Measurements from ENCODE around the gene PNCK.
"Not testable (repeated sequence)": the region's sequence is repeated elsewhere in the genome, so short reads cannot be mapped to it uniquely, and the experiment has no call there.

PNCK gene

DNA sequence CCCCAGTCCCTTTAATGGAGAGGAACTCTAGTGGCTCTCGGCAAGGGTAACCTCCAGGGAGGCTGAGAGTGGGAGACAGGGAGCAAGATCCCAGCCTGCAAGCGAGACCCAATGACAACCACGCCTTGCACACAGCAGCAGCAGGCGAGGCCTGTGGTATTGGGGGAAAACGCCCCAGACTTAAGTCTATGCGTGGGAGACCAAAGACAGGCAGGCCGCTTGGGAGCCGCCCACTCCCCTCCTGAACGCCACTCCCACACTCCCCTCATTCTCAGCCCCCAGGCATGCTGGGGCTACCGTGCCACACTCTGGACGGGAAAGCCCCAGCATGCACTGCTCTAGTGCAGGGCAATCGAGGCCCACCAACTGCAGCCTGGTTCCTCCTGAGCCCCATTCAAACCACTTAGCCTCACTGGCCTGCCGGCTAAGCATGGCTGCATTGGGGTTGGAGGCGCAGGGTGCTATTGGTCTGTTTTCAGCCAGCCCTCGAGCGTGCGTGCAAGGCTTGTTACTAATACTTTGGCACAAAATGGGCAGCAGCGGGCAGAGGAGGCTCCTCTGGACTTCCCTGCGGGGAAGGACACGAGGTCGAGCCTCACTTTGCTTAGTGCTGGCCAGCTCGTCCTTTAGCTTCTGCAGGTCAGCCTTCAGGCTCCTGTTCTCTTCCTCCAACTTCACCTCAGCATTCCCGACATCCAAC lies 28.9 kb upstream of the PNCK start:
- H3K9me3 Mint-ChIP-seq (ENCODE audit: low read depth), result no peaks in the 10 kb centered on the region
- H3K27ac Mint-ChIP-seq, result no peak overlapping the region
- H3K27me3 Mint-ChIP-seq, result no peaks in the 10 kb centered on the region
- H3K36me3 Mint-ChIP-seq, result no peaks in the 10 kb centered on the region
- H3K4me3 Mint-ChIP-seq, result no peak overlapping the region
- peaks cover 2% of the 10 kb centered on the region for H3K4me1 Mint-ChIP-seq (ENCODE audit: low read depth)

DNA sequence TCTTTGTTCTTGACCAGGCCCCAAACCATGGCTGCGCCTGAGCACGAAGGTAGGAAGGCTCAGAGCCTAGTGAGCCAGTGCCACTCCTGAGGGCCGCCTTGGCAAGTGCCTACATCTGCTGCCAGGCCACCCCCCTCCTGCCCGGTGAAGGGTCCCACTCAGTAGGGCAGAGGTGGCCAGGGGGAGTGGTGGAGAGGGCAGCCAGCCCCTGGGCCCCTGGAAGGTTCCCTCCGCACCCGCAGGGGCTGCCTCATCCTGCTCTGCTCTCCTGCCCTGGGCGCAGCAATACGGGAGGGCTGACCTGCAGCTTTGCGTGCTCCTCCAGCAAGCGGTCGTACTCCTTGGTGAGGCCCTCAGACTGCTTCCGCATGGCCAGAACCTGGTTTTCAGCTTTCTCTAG lies 28.1 kb upstream of the PNCK start:
- Mint-ChIP-seq H3K4me1 (ENCODE audit: low read depth) (peaks cover 2% of the 10 kb centered on the region), H3K27ac (no peak overlapping the region), H3K9me3 (ENCODE audit: low read depth) (no peaks in the 10 kb centered on the region), H3K4me3 (no peak overlapping the region), H3K36me3 (no peaks in the 10 kb centered on the region), H3K27me3 (no peaks in the 10 kb centered on the region)

DNA sequence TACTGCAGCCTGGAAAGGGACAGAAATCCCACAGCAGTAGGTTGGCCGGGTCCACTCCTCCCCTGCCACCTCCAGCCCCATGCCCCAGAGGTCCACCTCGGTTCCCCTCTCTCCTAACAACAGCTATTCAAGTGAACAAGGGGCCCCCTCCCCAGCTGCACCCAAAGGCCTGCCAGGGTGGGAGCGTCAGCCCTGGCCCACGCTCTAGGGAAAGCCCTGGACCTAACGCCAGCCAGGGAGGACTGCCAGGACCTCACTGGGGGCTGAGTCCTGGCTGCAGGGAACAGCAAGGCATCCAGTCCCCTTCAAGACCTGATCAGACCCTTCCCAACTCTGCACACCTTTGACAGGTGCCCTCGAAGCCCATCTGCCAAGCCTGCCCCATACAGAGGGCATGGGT lies 27.4 kb upstream of the PNCK start:
- H3K27ac Mint-ChIP-seq, result no peak overlapping the region
- no peaks in the 10 kb centered on the region for H3K36me3 Mint-ChIP-seq
- no peaks in the 10 kb centered on the region for H3K9me3 Mint-ChIP-seq (ENCODE audit: low read depth)
- H3K4me1 Mint-ChIP-seq (ENCODE audit: low read depth), result no peaks in the 10 kb centered on the region
- no peak overlapping the region for H3K4me3 Mint-ChIP-seq
- H3K27me3 Mint-ChIP-seq, result no peaks in the 10 kb centered on the region

DNA sequence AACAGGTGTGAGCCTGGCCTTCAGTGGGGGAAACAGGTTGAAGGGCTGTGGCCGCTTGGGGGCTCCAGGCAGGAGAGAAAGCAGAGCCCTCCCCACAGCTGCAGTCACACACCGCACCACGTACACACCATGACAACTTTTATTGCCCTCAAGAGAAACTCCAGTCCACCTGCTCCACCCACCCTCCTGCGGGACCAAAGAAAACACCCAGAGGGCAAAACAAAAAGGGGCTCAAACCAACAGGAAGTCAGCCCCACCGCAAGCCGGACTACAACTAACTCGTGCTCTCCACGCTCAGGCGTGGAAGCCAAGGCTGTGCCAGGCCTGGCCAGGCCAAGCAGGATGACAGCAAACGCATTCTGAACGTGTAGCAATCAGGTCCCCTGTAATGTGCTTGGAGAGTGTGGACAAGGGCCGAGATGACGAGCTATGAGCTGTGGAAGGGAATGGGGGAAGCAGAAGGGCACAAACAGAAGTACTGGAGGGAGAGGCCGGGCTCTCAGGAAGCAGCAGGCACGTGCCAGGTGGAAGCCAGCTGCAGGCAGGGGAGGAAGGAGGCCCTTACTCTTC lies 26.8 kb upstream of the PNCK start:
- Mint-ChIP-seq H3K4me1 (ENCODE audit: low read depth) (no peaks in the 10 kb centered on the region), H3K27me3 (no peaks in the 10 kb centered on the region), H3K27ac (no peak overlapping the region), H3K4me3 (no peak overlapping the region), H3K9me3 (ENCODE audit: low read depth) (no peaks in the 10 kb centered on the region), H3K36me3 (no peaks in the 10 kb centered on the region)

DNA sequence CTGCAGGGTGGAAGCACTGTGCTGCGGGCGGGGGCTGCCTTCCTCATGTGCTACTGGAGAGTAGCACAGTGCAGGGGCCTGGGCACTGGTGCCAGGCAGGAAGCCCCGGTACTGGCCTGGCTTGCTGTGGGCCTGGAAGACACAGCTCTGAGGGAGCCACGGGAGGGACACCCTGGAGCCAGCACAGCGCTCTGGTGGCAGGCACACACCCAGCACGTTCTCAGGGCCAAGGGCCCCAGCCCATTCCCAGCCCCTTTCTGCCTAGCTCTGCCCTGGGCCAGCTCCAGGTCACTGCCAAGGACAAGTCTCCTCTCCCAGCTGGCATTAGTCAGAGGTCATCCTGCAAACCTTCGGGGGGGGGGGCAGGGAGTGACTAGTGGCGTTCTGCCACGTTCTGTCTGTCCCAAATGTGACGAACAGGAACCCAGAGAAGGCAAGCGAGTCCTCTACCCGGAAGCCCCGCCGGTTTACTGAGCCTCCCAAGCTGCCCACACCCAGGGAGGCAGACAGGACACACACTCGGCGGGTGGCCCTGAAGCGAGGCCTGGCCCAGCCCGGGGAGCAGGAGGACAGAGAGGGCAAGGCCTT lies 26.3 kb upstream of the PNCK start:
- H3K9me3 Mint-ChIP-seq (ENCODE audit: low read depth); H3K27me3 Mint-ChIP-seq; H3K4me3 Mint-ChIP-seq; H3K4me1 Mint-ChIP-seq (ENCODE audit: low read depth); H3K36me3 Mint-ChIP-seq; H3K27ac Mint-ChIP-seq: not testable (repeated sequence)

DNA sequence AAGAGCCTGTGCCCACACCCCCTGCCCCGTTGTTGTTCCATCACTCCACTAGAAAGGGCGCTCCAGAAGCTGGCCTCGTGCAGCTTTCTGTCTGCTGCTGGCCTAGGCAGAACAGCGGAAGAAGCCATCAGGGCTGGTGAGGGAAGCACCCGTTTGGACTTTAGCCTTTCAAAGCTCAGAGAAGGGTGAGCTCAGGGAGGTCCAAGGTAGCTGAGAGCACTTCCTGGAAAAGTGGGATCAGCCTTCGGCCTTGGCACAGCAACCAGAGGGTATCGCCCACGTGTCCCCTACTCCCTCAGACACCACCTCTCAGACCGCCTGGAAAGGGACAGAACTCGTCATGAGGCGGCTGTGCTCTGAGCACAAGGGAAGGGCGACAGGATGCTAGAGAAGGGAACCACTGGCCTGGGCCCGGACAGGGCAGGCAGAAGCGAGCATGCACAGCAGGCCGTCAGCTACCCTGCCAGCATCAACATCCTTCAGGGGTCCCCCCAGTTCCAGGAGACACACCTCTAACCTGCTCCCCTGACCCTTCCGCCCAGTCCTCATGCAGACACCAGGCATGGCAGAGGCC lies 25.7 kb upstream of the PNCK start:
- H3K4me3 Mint-ChIP-seq; H3K36me3 Mint-ChIP-seq; H3K4me1 Mint-ChIP-seq (ENCODE audit: low read depth): not testable (repeated sequence)

DNA sequence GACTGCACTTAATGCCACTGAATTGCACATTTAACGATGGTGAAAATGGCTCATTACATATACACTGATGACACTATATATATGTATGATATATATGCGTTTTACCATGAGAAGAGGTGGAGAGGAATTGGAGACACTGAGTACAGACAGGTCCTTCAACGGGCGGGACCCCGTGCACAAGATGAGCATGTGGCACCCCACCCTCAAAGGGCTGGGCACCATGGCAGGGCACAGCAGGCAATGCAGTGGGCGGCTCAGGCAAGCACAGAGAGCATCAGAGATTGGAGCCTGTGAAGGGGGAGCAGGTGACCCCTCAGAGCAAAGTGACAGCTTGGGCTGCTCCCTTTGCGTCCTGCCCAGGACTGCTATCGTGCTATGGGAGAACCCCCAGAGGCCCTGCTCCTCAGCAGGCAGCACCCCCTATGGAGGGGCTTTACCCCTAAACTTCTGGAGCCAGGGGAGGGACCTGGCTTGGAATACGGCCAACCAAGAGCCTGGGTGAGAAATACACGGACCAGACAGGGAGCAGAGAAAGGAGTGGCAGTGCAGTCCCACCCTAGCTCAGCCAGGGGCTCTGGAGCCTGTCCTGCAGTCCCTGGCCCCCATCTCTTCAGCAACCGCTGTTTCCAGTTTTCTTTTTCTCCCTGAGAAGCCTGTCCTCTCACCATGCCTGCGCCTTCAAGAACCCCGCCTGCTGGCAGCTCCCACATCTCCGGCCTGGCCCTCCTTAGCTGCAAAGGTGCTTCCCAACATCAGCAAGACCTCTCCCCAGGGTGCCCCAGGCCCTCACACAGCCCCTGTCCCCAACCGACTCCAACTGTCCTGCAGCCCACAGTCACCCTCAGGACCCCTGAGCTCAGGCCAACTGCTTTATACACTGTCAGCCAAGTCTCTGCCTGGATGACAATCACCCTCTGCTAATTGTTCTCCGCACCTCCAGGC lies 24.6 kb upstream of the PNCK start:
- Mint-ChIP-seq H3K4me3 (no peak overlapping the region), H3K36me3 (no peaks in the 10 kb centered on the region), H3K9me3 (ENCODE audit: low read depth) (no peaks in the 10 kb centered on the region), H3K4me1 (ENCODE audit: low read depth) (no peaks in the 10 kb centered on the region), H3K27me3 (no peaks in the 10 kb centered on the region), H3K27ac (no peak overlapping the region)

More for the DNA sequence above, 25.7 kb upstream of the PNCK start:
- not testable (repeated sequence) for H3K27me3 Mint-ChIP-seq; H3K9me3 Mint-ChIP-seq (ENCODE audit: low read depth); H3K27ac Mint-ChIP-seq

DNA sequence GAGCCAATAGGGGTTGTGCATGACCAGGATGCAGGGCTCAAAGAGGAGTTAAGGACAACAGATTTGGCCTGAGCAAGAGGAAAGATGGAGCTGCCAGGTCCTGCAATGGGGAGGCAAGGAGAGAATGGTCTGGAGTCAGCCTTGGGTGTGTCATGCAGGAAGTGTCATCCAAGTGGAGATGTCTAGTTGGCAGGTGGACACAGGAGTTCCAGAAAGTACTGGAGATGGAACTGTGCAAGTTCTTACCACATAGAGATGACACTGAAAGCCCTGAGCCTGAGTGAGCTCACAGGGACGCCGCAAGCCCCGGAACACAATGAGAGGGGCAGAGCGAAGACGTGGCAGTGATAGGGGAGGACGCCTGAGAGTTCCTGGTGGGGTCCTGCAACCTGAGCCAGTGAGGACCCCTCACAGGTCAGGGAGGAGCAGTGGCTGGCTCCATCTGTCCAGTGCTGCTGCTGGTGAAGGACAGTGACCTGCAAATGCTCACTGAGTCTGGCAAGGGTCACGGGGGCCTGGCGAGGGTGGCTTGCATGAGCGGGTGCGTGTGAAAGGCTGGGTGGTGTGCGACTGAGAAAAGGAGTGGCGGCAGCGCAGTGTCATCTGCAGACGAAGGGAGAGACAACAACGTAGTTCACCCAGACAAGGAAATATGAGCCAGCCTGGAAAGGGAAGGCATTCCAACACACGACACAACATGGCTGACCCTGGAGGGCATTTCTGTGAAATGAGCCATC lies 23.5 kb upstream of the PNCK start:
- not testable (repeated sequence) for H3K27ac Mint-ChIP-seq; H3K27me3 Mint-ChIP-seq; H3K36me3 Mint-ChIP-seq; H3K4me1 Mint-ChIP-seq (ENCODE audit: low read depth); H3K4me3 Mint-ChIP-seq; H3K9me3 Mint-ChIP-seq (ENCODE audit: low read depth)

DNA sequence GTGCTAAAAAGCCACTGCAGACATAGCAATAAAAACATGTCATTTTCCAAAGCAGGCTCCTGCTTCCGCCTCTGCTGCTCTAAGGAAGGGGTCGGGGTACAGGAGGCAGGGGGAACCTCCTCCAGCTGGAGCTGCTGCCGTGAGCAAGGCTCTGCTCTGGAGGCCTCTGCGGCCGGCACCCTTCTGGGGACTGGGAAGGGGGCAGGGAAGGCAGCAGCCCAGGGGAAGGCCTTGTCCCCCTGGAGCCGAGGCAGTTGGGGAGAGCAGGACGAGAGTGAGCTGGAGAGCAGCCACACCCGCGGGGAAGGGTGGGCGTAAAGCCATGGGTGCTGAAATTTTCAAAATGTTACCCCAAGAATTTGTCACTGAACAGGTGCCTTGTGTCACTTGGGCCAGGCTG lies 22.9 kb upstream of the PNCK start:
- H3K4me1 Mint-ChIP-seq (ENCODE audit: low read depth); H3K36me3 Mint-ChIP-seq; H3K9me3 Mint-ChIP-seq (ENCODE audit: low read depth); H3K4me3 Mint-ChIP-seq; H3K27ac Mint-ChIP-seq; H3K27me3 Mint-ChIP-seq: not testable (repeated sequence)

DNA sequence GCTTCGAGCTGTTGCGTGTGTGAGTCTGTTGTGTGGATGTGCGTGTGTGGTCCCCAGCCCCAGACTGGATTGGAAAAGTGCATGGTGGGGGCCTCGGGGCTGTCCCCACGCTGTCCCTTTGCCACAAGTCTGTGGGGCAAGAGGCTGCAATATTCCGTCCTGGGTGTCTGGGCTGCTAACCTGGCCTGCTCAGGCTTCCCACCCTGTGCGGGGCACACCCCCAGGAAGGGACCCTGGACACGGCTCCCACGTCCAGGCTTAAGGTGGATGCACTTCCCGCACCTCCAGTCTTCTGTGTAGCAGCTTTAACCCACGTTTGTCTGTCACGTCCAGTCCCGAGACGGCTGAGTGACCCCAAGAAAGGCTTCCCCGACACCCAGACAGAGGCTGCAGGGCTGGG lies 22.5 kb upstream of the PNCK start:
- H3K4me3 Mint-ChIP-seq, result no peak overlapping the region
- H3K27me3 Mint-ChIP-seq, result no peaks in the 10 kb centered on the region
- H3K4me1 Mint-ChIP-seq (ENCODE audit: low read depth), result no peaks in the 10 kb centered on the region
- no peaks in the 10 kb centered on the region for H3K9me3 Mint-ChIP-seq (ENCODE audit: low read depth)
- no peaks in the 10 kb centered on the region for H3K36me3 Mint-ChIP-seq
- H3K27ac Mint-ChIP-seq, result no peak overlapping the region

DNA sequence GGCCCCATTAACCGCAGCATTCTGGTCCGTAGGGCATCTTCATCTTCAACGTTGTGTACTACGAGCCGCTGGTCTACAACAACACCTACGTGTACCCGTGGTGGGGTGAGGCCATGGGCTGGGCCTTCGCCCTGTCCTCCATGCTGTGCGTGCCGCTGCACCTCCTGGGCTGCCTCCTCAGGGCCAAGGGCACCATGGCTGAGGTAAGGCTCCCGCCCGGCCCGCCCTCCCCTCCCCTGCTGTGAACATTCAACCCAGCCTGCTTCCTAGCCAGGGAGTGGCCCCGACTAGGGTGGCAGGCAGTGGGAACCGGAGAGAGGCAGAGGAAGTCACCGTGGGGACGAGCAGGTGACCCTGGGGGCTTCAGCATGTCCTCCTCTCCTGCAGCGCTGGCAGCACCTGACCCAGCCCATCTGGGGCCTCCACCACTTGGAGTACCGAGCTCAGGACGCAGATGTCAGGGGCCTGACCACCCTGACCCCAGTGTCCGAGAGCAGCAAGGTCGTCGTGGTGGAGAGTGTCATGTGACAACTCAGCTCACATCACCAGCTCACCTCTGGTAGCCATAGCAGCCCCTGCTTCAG lies 21.2 kb upstream of the PNCK start:
- no peaks in the 10 kb centered on the region for H3K9me3 Mint-ChIP-seq (ENCODE audit: low read depth)
- H3K36me3 Mint-ChIP-seq, result no peaks in the 10 kb centered on the region
- no peaks in the 10 kb centered on the region for H3K4me1 Mint-ChIP-seq (ENCODE audit: low read depth)
- H3K4me3 Mint-ChIP-seq, result no peak overlapping the region
- no peaks in the 10 kb centered on the region for H3K27me3 Mint-ChIP-seq
- H3K27ac Mint-ChIP-seq, result no peak overlapping the region

DNA sequence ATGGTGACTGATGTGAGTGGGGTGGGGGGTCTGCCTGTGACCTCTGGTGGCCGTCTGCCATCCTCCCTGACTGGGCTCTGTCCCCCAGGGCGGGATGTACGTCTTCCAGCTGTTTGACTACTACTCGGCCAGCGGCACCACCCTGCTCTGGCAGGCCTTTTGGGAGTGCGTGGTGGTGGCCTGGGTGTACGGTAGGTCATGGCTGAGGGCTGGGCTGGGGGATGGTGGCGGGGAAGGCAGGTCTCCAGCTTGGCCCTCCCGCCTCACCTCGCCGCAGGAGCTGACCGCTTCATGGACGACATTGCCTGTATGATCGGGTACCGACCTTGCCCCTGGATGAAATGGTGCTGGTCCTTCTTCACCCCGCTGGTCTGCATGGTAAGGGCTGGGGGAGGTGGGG lies 20.6 kb upstream of the PNCK start:
- H3K36me3 Mint-ChIP-seq; H3K27ac Mint-ChIP-seq; H3K4me1 Mint-ChIP-seq (ENCODE audit: low read depth): not testable (repeated sequence)

DNA sequence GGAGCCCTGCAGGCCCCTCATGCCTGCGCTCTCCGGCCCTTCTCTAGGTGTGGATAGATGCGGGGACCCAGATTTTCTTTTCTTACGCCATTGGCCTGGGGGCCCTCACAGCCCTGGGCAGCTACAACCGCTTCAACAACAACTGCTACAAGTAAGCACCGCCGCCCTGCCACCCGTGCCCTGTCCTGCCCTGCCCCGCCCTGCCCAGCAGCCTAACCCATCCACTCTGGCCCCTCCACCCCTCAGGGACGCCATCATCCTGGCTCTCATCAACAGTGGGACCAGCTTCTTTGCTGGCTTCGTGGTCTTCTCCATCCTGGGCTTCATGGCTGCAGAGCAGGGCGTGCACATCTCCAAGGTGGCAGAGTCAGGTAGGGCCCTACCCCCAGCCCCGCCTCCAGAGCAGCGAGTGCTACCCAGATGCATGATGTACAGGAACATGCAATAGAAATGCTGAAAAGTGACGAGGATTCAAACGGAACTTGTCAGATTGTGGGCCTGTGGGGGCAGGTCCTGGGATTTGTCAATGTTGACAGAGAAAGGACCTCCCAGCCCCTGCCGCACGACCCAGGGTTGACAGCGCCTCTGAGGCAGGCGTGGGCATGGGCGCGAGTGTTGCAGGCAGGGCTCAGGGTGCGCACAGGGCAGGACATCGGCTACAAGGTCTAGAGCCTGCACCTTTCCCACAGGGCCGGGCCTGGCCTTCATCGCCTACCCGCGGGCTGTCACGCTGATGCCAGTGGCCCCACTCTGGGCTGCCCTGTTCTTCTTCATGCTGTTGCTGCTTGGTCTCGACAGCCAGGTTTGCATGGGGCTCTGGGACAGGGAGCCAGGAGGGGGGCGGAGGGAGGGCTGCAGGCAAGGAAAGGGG lies 19.8 kb upstream of the PNCK start:
- Mint-ChIP-seq H3K36me3 (no peaks in the 10 kb centered on the region), H3K4me3 (no peak overlapping the region), H3K4me1 (ENCODE audit: low read depth) (no peaks in the 10 kb centered on the region), H3K9me3 (ENCODE audit: low read depth) (no peaks in the 10 kb centered on the region), H3K27me3 (no peaks in the 10 kb centered on the region), H3K27ac (no peak overlapping the region)

More for the DNA sequence above, 20.6 kb upstream of the PNCK start:
- H3K4me3 Mint-ChIP-seq; H3K27me3 Mint-ChIP-seq; H3K9me3 Mint-ChIP-seq (ENCODE audit: low read depth): not testable (repeated sequence)

Measured in activated naive CD8-positive, alpha-beta T cell (primary cell).